Spinal cord (tissue), 10 donors: ENCODE data around the gene PRR15. TPM values are rescaled to one million over a fixed set of nuclear protein-coding genes. Genes with fewer than 3 reads are reported as not detected.

ENCODE experiments used
- DNase-seq, 6 donors: peaks; one replicate each; pipeline versions ENCODE4 v3.0.0 to v3.0.0-alpha.2; 2013 to 2015; ENCODE audit warnings: low spot score in 6 of 6, low read depth in 4 of 6
- H3K27ac ChIP-seq: one replicate; pipeline ENCODE4 v1.5.1; 2013; ENCODE audit warnings: low read depth, low read length, control low read depth
- H3K27me3 ChIP-seq: one replicate; pipeline ENCODE4 v1.6.1; 2013; ENCODE audit warnings: low read length; ENCODE audit not compliant: control insufficient read depth, insufficient read depth
- H3K36me3 ChIP-seq: one replicate; pipeline ENCODE4 v1.6.1; 2013; ENCODE audit warnings: low read length; ENCODE audit not compliant: control insufficient read depth, insufficient read depth
- H3K4me1 ChIP-seq: one replicate; pipeline ENCODE4 v1.6.1; 2013; ENCODE audit warnings: low read length; ENCODE audit not compliant: control insufficient read depth, insufficient read depth
- H3K4me3 ChIP-seq: one replicate; pipeline ENCODE4 v1.5.1; 2013; ENCODE audit warnings: low read depth, low read length, control low read depth
- H3K9me3 ChIP-seq: one replicate; pipeline ENCODE4 v1.6.1; 2013; ENCODE audit warnings: low read length; ENCODE audit not compliant: control insufficient read depth, insufficient read depth
- WGBS: methylation state at CpG from one replicate; pipeline ENCODE4 v1.1.5; 2013; ENCODE audit warnings: missing lambda C conversion rate; ENCODE audit not compliant: insufficient coverage; 5-methylcytosine and 5-hydroxymethylcytosine counted together
- polyA plus RNA-seq, 2 donors: library from polyadenylated mRNA; unstranded; fragments of 120-200 nt; gene quantifications; one replicate each; pipeline ENCODE4 v1.2.1, GENCODE V29; 2013; ENCODE audit not compliant: insufficient read length in 2 of 2
- total RNA-seq, 2 donors: library from RNA; depleted of rRNA in 1 of 2; stranded (reverse); fragments of 120-200 nt in 1 of 2; fragments of >200 nt in 1 of 2; gene quantifications; one replicate each; pipeline versions ENCODE4 v1.2.3 to v1.2.4, GENCODE V29; 2013 to 2014
- donor health status: healthy.

The PRR15 gene
- total and polyA plus RNA-seq, 4 donors = 0.29 to 1.2 (median 0.34) TPM

GRCh38 chr7:29614229-29614628 is 50.6 kb downstream of the PRR15 start:
- Histone ChIP-seq H3K27ac (no peak overlapping the region), H3K9me3 (no peaks in the 10 kb centered on the region), H3K4me1 (peaks cover 4% of the 10 kb centered on the region), H3K36me3 (no peaks in the 10 kb centered on the region), H3K27me3 (no peaks in the 10 kb centered on the region), H3K4me3 (no peak overlapping the region)
- 55% methylated on average over 1 of the region's 2 CpGs for WGBS
- no peak for DNase-seq

Other genes with a start within 250 kb of the PRR15 start
- 1 to 10 TPM; 4.5 to 5.2 TPM for gene WIPF3, start 242.7 kb downstream of the PRR15 start, total RNA-seq
- gene WIPF3, start 242.7 kb downstream of the PRR15 start, polyA plus RNA-seq = 10 to 100 TPM; 17.0 to 17.8 TPM